Dendritic cell treated with granulocyte-macrophage colony-stimulating factor and Interleukin-4, amounts not matched to agents 40 ng/mL and 50 ng/mL, for 4 days (primary cell): ENCODE results near the gene KMO.
A peak's percentile ranks its signal among the peaks of the same experiment; 100 is the strongest.

Experiments
- H3K27ac Mint-ChIP-seq: one replicate; pipeline ENCODE4 v1.8.0; 2022; ENCODE audit warnings: mild to moderate bottlenecking, mixed read lengths
- H3K27me3 Mint-ChIP-seq: one replicate; pipeline ENCODE4 v1.8.0; 2022; ENCODE audit warnings: mild to moderate bottlenecking, mixed read lengths
- H3K36me3 Mint-ChIP-seq: one replicate; pipeline ENCODE4 v1.8.0; 2022; ENCODE audit warnings: low read depth, mixed read lengths
- H3K4me1 Mint-ChIP-seq: one replicate; pipeline ENCODE4 v1.8.0; 2022; ENCODE audit warnings: low read depth, mixed read lengths
- H3K4me3 Mint-ChIP-seq: one replicate; pipeline ENCODE4 v1.8.0; 2022; ENCODE audit warnings: mild to moderate bottlenecking, moderate library complexity, mixed read lengths
- H3K9me3 Mint-ChIP-seq: one replicate; pipeline ENCODE4 v1.8.0; 2022; ENCODE audit warnings: mixed read lengths
- intact Hi-C: fragments of 100-400 bp; cut with micrococcal nuclease; formaldehyde crosslinking; loops from one replicate; pipeline ENCODE4 v1.15.0; 2022

KMO gene

DNA sequence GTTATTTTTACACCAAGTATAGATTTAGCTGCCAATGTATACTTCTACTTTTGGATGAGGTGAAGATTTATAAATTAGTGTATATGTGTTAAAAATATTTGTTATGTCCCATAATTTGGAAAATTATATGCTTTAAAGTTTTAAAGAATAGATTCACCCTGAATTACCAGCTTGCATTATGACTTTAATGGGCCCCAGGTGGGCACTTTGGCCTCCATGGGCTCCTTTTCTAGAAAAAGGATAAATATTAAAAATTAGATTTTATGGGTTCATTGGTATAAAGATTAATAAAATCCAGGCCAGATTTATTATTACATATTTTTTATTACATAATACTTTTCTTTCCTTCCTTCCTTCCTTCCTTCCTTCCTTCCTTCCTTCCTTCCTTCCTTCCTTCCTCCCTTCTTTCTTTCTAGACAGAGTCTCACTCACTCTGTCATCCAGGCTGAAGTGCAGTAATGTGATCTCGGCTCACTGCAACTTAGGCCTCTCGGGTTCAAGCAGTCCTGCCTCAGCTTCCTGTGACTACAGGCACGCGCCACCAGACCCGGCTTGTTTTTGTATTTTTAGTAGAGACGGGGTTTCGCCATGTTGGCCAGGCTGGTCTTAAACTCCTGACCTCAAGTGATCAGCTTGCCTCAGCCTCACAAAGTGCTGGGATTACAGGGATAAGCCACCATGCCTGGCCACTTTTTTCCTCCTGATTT, 21.9 kb downstream of the KMO start:
- Mint-ChIP-seq H3K27ac (peak overlapping the region; percentile 17), H3K36me3 (peaks cover 70% of the 10 kb centered on the region), H3K4me3 (no peak overlapping the region), H3K9me3 (no peaks in the 10 kb centered on the region), H3K4me1 (peaks cover 61% of the 10 kb centered on the region), H3K27me3 (no peaks in the 10 kb centered on the region)
- intact Hi-C loops, result loop anchor here (1.0 to 5.0 kb wide), 2 partner anchors 19 to 33 kb away; no protein-coding TSS in a partner anchor

- Mint-ChIP-seq H3K4me3 (no peak overlapping the region), H3K27ac (peak overlapping the region; percentile 26)
Observed at GRCh38 chr1:241555526-241555925, 23.3 kb downstream of the KMO start.

DNA sequence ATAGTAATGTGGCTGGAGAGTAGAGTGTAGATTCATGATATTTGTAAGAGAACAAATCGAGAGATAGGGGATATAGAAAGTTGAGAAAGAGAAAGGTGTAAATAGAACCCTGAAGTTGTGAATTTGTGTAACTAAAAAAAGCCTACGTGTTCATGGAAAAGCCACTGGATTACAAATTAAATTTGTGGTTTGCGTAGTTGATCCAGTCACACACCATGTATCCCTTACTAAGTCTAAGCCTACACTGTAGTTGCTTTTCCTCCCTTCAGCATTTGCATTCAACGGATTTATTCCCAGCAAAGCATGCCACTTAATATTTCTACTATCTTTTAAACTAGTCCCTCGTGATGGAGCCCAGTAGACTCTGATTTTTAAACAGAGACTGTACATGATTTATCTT, 24.9 kb downstream of the KMO start:
- no peaks in the 10 kb centered on the region for H3K9me3 Mint-ChIP-seq
- peak overlapping the region; percentile 26 for H3K27ac Mint-ChIP-seq
- H3K4me3 Mint-ChIP-seq, result no peak overlapping the region

More at GRCh38 chr1:241555526-241555925, 23.3 kb downstream of the KMO start:
- Mint-ChIP-seq H3K36me3 (peaks cover 67% of the 10 kb centered on the region), H3K9me3 (no peaks in the 10 kb centered on the region), H3K4me1 (peaks cover 62% of the 10 kb centered on the region), H3K27me3 (no peaks in the 10 kb centered on the region)
- intact Hi-C loops, result no loop called here

GRCh38 chr1:241557551-241558193, 25.5 kb downstream of the KMO start:
- Mint-ChIP-seq H3K27me3 (no peaks in the 10 kb centered on the region), H3K4me1 (peaks cover 53% of the 10 kb centered on the region), H3K27ac (peak overlapping the region; percentile 26), H3K9me3 (no peaks in the 10 kb centered on the region), H3K4me3 (no peak overlapping the region), H3K36me3 (peaks cover 74% of the 10 kb centered on the region)
- intact Hi-C loops, result no loop called here

More for the DNA sequence above, 24.9 kb downstream of the KMO start:
- H3K36me3 Mint-ChIP-seq, result peaks cover 71% of the 10 kb centered on the region
- H3K27me3 Mint-ChIP-seq, result no peaks in the 10 kb centered on the region
- H3K4me1 Mint-ChIP-seq, result peaks cover 59% of the 10 kb centered on the region
- intact Hi-C loops, result no loop called here

DNA sequence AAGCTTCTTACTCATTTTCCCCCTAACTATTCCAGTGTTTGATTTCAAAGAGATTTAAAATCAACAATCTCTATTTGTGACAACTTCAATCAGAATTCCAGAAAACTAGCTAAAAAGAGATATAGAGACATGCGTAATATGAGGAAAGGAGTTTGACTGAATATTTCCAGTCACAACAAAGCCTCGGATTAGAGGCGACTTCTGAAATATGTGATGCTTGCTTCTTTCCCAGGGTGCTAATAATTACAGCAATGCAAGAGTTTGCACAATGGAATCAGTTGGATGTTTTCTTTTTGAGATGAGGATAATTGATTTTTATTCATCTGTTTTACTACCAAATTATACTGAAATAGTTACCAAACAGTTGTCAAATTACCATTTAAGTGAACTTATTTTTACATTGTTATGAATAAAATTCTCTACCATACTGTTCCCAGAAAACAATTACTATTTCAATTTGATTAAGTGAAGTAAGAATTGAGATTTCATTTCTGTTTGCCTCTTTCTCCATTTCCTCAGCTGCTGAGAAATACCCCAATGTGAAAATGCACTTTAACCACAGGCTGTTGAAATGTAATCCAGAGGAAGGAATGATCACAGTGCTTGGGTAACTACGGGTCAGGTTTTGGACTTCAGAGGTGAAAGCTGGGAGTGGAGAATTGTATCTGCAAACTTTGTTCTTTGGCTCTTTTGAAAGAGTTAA, 28.1 kb downstream of the KMO start:
- peaks cover 44% of the 10 kb centered on the region for H3K4me1 Mint-ChIP-seq
- H3K27me3 Mint-ChIP-seq, result no peaks in the 10 kb centered on the region
- H3K9me3 Mint-ChIP-seq, result no peaks in the 10 kb centered on the region
- peaks cover 71% of the 10 kb centered on the region for H3K36me3 Mint-ChIP-seq
- H3K4me3 Mint-ChIP-seq, result no peak overlapping the region
- H3K27ac Mint-ChIP-seq, result peak overlapping the region; percentile 20
- intact Hi-C loops, result no loop called here

- Mint-ChIP-seq H3K4me1 (peaks cover 41% of the 10 kb centered on the region), H3K27ac (peak overlapping the region; percentile 20), H3K36me3 (peaks cover 71% of the 10 kb centered on the region), H3K4me3 (no peak overlapping the region), H3K27me3 (no peaks in the 10 kb centered on the region), H3K9me3 (no peaks in the 10 kb centered on the region)
- intact Hi-C loops, result no loop called here
Observed at GRCh38 chr1:241560849-241561187, 28.6 kb downstream of the KMO start.

GRCh38 chr1:241569848-241570247, 37.7 kb downstream of the KMO start:
- Mint-ChIP-seq H3K4me1 (peaks cover 23% of the 10 kb centered on the region), H3K27ac (peak overlapping the region; percentile 52), H3K4me3 (no peak overlapping the region), H3K36me3 (peaks cover 97% of the 10 kb centered on the region), H3K9me3 (peaks cover 4% of the 10 kb centered on the region), H3K27me3 (no peaks in the 10 kb centered on the region)
- intact Hi-C loops, result no loop called here

GRCh38 chr1:241574154-241574553, 42.0 kb downstream of the KMO start:
- intact Hi-C loops, result no loop called here
- Mint-ChIP-seq H3K4me3 (no peak overlapping the region), H3K4me1 (peaks cover 37% of the 10 kb centered on the region), H3K27ac (peak overlapping the region; percentile 25), H3K36me3 (peaks cover 99% of the 10 kb centered on the region), H3K27me3 (no peaks in the 10 kb centered on the region), H3K9me3 (peaks cover 45% of the 10 kb centered on the region)

DNA sequence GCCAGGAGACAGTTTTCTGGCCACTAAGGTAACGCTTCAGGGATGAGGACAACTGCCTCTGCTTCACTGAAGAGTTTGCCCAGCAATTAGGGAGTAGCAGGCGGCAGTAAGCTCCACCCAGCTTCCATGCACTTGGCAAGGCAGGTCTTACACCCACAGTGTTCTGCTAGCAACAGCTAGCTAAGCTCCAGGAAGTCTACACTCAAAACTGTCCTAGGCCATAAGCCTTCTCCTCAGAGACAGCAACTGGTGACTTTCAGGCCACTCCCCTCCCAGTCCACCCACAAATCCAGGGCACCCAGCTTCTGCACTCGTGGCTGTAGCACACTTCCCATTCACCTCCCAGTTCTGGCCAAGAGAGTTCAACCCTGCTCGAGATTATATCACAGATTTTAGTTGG, 47.3 kb downstream of the KMO start:
- no peak overlapping the region for H3K4me3 Mint-ChIP-seq
- intact Hi-C loops, result no loop called here
- H3K36me3 Mint-ChIP-seq, result peaks cover 90% of the 10 kb centered on the region
- no peaks in the 10 kb centered on the region for H3K27me3 Mint-ChIP-seq
- peaks cover 34% of the 10 kb centered on the region for H3K4me1 Mint-ChIP-seq
- H3K27ac Mint-ChIP-seq, result peak overlapping the region; percentile 92
- H3K9me3 Mint-ChIP-seq, result peaks cover 45% of the 10 kb centered on the region

DNA sequence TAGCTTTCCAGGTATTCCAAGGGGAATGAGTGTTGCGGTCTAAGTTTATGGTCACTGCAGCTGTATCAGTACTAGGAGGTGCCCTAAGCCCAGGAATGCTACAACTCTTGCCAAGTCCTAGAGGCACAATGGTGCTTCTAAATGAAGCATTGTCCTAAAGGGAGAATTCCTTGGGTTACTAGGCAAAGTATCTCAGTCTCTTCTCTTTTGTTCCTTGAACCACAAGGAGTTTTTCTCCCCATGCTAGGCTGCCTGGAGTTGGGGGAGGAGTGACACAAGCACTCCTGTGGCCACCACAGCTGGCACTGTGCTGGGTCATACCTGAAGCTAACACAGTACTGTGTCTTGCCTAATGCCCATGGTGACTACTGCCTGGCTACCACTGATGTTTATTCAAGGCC, 50.7 kb downstream of the KMO start:
- H3K9me3 Mint-ChIP-seq, result peaks cover 10% of the 10 kb centered on the region
- intact Hi-C loops, result no loop called here

GRCh38 chr1:241586905-241587512, 54.8 kb downstream of the KMO start:
- Mint-ChIP-seq H3K4me1 (peaks cover 33% of the 10 kb centered on the region), H3K27me3 (no peaks in the 10 kb centered on the region), H3K36me3 (peaks cover 67% of the 10 kb centered on the region), H3K9me3 (no peaks in the 10 kb centered on the region), H3K4me3 (no peak overlapping the region), H3K27ac (peak overlapping the region; percentile 48)
- intact Hi-C loops, result loop anchor here (5.0 kb wide), 1 partner anchor 35 kb away; no protein-coding TSS in a partner anchor

More for the DNA sequence above, 50.7 kb downstream of the KMO start:
- no peak overlapping the region for H3K4me3 Mint-ChIP-seq
- peaks cover 73% of the 10 kb centered on the region for H3K36me3 Mint-ChIP-seq
- peak overlapping the region; percentile 46 for H3K27ac Mint-ChIP-seq
- no peaks in the 10 kb centered on the region for H3K27me3 Mint-ChIP-seq
- H3K4me1 Mint-ChIP-seq, result peaks cover 33% of the 10 kb centered on the region

GRCh38 chr1:241589521-241589920, 57.3 kb downstream of the KMO start:
- Mint-ChIP-seq H3K4me3 (no peak overlapping the region), H3K27me3 (no peaks in the 10 kb centered on the region), H3K27ac (peak overlapping the region; percentile 77), H3K9me3 (no peaks in the 10 kb centered on the region), H3K36me3 (peaks cover 72% of the 10 kb centered on the region), H3K4me1 (peaks cover 43% of the 10 kb centered on the region)
- intact Hi-C loops, result loop anchor here (5.0 kb wide), 1 partner anchor 37 kb away; no protein-coding TSS in a partner anchor

DNA sequence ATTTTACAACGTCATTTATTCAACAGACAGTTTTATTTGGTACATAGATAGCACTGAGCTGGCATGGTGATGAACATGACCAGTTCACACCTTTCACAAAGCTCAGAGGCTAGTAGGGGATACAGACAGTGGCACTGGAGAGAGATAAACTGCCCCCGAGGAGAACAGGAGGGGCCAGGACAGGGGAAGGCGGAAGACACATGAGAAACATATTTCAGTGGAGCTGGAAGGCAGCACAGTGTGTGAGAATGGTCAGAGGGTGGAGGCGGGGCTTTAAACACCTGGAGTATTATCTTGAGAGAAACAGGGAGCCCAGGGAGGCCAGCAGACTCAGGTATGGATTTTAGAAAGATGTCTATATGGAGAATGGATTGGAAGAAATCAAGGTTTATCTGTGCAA, 58.5 kb downstream of the KMO start:
- no peaks in the 10 kb centered on the region for H3K9me3 Mint-ChIP-seq
- peaks cover 81% of the 10 kb centered on the region for H3K36me3 Mint-ChIP-seq
- no peaks in the 10 kb centered on the region for H3K27me3 Mint-ChIP-seq
- intact Hi-C loops, result no loop called here
- peak overlapping the region; percentile 77 for H3K27ac Mint-ChIP-seq
- no peak overlapping the region for H3K4me3 Mint-ChIP-seq
- H3K4me1 Mint-ChIP-seq, result peaks cover 43% of the 10 kb centered on the region

- H3K27me3 Mint-ChIP-seq, result no peaks in the 10 kb centered on the region
- intact Hi-C loops, result no loop called here
- H3K4me3 Mint-ChIP-seq, result no peak overlapping the region
- H3K36me3 Mint-ChIP-seq, result peaks cover 84% of the 10 kb centered on the region
- no peaks in the 10 kb centered on the region for H3K9me3 Mint-ChIP-seq
- peaks cover 46% of the 10 kb centered on the region for H3K4me1 Mint-ChIP-seq
- peak overlapping the region; percentile 77 for H3K27ac Mint-ChIP-seq
Observed at GRCh38 chr1:241591317-241591716, 59.1 kb downstream of the KMO start.
